GM11168 (cell line): ENCODE measurements around the gene RAPGEF6.

Experiments
- in situ Hi-C: fragments of 300-500 bp; cut with MboI; formaldehyde crosslinking; loops from one replicate; pipeline ENCODE4 v1.12.0; 2022; ENCODE audit warnings: low sequenced_read_pairs; ENCODE audit not compliant: unreplicated experiment

The RAPGEF6 gene, protein sequence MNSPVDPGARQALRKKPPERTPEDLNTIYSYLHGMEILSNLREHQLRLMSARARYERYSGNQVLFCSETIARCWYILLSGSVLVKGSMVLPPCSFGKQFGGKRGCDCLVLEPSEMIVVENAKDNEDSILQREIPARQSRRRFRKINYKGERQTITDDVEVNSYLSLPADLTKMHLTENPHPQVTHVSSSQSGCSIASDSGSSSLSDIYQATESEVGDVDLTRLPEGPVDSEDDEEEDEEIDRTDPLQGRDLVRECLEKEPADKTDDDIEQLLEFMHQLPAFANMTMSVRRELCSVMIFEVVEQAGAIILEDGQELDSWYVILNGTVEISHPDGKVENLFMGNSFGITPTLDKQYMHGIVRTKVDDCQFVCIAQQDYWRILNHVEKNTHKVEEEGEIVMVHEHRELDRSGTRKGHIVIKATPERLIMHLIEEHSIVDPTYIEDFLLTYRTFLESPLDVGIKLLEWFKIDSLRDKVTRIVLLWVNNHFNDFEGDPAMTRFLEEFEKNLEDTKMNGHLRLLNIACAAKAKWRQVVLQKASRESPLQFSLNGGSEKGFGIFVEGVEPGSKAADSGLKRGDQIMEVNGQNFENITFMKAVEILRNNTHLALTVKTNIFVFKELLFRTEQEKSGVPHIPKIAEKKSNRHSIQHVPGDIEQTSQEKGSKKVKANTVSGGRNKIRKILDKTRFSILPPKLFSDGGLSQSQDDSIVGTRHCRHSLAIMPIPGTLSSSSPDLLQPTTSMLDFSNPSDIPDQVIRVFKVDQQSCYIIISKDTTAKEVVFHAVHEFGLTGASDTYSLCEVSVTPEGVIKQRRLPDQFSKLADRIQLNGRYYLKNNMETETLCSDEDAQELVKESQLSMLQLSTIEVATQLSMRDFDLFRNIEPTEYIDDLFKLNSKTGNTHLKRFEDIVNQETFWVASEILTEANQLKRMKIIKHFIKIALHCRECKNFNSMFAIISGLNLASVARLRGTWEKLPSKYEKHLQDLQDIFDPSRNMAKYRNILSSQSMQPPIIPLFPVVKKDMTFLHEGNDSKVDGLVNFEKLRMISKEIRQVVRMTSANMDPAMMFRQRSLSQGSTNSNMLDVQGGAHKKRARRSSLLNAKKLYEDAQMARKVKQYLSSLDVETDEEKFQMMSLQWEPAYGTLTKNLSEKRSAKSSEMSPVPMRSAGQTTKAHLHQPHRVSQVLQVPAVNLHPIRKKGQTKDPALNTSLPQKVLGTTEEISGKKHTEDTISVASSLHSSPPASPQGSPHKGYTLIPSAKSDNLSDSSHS (N-terminal part only)

DNA sequence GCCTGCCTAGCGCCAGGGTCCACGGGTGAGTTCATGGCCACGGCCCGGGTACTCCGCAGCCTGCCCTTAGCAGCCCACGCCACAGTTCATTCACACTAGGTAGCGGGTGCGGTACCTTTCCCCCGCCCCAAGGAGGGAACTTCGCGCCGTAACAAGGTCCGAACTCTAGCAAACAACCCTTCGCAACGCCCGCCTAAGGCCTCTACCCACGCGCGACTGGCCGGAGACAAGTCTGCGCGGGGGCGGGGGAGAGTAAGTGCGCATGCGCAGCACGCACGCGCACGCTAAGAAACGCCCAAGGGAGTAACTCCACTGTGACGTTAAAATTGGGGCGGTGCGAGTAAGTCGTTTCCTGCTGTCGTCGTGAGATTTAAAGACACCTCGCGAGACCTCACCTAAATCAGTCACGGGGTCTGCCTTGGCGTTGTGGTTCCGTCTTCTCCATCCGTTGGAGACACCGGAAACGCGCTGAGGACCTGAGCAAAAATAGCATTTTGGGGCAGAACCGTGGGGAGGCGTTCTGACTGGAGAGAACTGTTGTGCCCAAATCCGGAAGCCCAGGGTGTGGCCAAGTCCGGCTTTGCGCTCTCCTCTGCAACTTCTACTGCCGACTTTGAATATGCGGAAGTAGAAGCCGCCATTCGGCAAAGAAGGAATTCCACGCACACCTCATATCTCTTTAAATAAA lies at the start of gene RAPGEF6:
Gene RAPGEF6 (minus strand): TSS at position 234 of the 688 bp plus-strand sequence. CDS start 199 bp downstream, at position 35.
- in situ Hi-C loops, result no loop called here

- in situ Hi-C loops, result no loop called here
Observed at GRCh38 chr5:131684595-131684994, 49.6 kb upstream of the RAPGEF6 start.

GRCh38 chr5:131684051-131684450 lies 49.0 kb upstream of the RAPGEF6 start:
- in situ Hi-C loops, result no loop called here

- in situ Hi-C loops, result no loop called here
Observed at GRCh38 chr5:131682826-131683225, 47.8 kb upstream of the RAPGEF6 start.

DNA sequence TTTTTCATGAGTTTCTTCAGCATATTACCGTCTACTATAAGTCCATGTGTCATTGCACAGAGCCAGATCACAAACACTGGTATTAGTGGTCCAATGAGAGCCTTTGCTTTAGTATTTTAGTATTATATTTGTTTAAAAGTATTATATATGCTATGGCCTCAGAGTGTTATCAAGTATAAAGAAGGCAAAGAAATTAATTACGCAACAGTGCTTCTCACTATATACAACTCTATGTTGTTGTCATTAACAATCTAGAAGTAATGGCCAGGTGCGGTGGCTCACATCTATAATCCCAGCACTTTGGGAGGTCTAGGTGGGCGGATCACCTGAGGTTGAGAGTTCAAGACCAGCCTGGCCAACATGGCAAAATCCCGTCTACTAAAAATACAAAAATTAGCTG lies 47.1 kb upstream of the RAPGEF6 start:
- in situ Hi-C loops, result no loop called here

DNA sequence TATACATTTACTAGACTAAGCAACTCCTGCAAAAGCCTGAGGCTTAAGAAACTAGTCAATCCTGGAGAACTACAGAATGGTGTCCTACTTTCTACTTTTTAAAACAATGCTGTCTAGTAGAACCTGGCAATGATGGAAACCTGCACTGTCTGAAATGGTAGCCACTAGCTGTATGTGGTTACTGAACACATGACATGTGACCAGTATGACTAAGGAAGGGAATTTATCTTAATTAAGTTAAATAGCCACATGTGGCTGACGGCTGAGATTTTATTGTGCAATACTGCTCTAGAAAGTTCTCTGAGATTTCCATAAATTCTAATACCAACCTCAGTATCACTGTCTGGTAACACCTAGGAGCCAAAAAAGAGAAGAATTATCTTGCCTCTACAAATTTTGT lies 44.9 kb upstream of the RAPGEF6 start:
- in situ Hi-C loops, result loop anchor here (10.0 kb wide), 1 partner anchor 425 kb away; no protein-coding TSS in a partner anchor

DNA sequence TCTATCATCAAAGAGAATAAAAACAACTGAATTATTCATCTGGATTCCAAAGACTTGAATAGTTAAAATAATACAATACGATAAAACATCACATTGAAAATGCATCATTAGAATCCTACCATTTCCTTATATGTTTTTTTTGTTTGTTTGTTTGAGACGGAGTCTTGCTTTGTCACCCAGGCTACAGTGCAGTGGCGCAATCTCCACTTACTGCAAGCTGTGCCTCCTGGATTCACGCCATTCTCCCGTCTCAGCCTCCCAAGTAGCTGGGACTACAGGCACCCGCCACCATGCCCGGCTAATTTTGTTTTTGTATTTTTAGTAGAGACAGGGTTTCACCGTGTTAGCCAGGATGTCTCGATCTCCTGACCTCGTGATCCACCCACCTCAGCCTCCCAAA lies 43.2 kb upstream of the RAPGEF6 start:
- in situ Hi-C loops, result loop anchor here (10.0 kb wide), 1 partner anchor 427 kb away; no protein-coding TSS in a partner anchor

- in situ Hi-C loops, result loop anchor here (10.0 kb wide), 1 partner anchor 428 kb away; no protein-coding TSS in a partner anchor
Observed at GRCh38 chr5:131677115-131677514, 42.1 kb upstream of the RAPGEF6 start.

DNA sequence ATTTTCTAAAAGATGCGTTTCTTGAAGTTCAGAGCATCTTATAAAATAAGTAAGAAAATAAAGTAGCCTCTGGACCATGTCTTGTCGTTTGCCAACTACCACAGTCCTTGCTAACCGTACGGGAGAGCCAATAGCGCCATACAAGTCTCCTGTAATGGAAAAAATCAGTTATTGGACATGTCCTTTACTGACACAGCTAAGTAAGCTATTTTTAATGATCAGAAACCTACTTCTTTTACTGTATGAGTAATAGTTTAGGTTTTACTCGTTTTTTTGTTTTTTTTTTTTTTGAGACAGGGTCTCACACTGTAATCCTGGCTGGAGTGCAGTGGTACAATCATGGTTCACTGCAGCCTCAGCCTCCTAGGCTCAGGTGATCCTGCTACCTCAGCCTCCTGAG lies 37.7 kb upstream of the RAPGEF6 start:
- in situ Hi-C loops, result loop anchor here (10.0 kb wide), 1 partner anchor 432 kb away; no protein-coding TSS in a partner anchor

GRCh38 chr5:131671994-131672655 lies 37.1 kb upstream of the RAPGEF6 start:
- in situ Hi-C loops, result loop anchor here (10.0 kb wide), 1 partner anchor 433 kb away; no protein-coding TSS in a partner anchor

DNA sequence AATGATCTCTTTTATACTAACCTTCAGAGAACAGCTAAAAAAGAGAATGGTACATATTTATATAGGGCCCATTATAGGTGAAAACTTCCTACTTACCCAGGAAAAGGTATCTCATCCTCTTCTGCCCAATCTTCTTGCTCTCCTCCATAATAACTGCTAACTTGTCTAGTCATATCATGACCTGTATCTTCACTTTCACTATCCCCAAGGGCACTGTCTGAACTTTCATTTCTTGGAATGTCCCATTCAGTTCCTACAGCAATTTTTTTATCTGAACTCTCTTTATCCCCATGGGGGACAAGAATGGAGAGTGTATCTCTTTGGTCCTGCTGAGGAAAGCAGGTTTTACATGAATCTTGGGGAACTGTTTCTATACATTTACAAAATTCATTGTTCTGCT lies 36.4 kb upstream of the RAPGEF6 start:
- in situ Hi-C loops, result loop anchor here (10.0 kb wide), 1 partner anchor 433 kb away; no protein-coding TSS in a partner anchor

GRCh38 chr5:131664929-131665328 lies 29.9 kb upstream of the RAPGEF6 start:
- in situ Hi-C loops, result no loop called here

- in situ Hi-C loops, result no loop called here
Observed at GRCh38 chr5:131661933-131662332, 26.9 kb upstream of the RAPGEF6 start.

DNA sequence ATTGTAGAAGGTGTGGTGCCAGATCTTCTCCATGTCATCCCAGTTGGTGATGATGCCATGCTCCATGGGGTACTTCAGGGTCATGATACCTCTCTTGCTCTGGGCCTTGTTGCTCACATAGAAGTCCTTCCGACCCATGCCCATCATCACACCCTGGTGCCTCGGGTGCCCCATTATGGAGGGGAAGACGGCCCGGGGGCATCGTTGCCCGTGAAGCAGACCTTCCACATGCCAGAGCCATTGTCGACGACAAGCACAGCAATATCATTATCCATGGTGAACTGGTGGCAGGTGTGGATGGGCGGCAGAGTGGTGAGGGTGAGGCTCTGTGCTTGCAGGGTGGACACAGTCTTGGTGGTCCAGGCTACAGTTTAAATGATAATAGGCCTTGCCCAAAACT lies 24.8 kb upstream of the RAPGEF6 start:
- in situ Hi-C loops, result no loop called here

DNA sequence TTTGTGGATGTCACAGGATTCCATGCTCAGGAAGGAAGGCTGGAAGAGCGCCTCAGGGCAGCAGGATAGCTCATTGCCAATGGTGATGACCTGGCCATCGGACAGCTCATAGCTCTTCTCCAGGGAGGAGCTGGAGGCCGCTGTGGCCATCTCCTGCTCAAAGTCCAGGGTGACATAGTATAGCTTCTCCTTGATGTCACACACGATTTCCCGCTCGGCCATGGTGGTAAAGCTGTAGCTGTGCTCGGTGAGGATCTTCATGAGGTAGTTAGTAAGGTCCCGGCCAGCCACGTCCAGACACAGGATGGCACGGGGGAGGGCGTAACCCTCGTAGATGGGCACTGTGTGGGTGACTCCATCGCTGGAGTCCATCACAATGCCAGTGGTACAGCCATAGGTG lies 24.3 kb upstream of the RAPGEF6 start:
- in situ Hi-C loops, result no loop called here

- in situ Hi-C loops, result no loop called here
Observed at GRCh38 chr5:131654776-131655175, 19.7 kb upstream of the RAPGEF6 start.

GRCh38 chr5:131654309-131654708 lies 19.3 kb upstream of the RAPGEF6 start:
- in situ Hi-C loops, result no loop called here

DNA sequence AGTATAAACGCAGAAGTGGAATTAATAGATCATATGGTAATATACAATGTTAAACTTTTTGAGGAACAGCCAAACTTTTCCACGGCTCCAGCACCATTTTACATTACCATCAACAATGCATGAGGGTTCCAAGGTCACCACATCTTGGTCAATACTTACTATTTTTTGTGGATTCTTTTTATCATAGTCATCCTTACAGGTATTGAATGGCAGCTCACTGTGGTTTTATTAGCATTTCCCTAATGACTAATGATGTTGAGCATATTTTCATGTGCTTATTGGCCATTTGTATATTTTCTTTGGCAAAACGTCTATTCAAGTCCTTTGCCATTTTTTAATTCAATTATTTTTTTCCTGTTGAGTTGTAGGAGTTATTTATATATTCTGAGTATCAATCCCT lies 14.1 kb upstream of the RAPGEF6 start:
- in situ Hi-C loops, result no loop called here
